Fibroblast of skin of abdomen (primary cell): ENCODE measurements around the gene TUBB6. TPM values are rescaled to one million over a fixed set of nuclear protein-coding genes. Genes with fewer than 3 reads are reported as not detected.

Experiments used
- DNase-seq: peaks from one replicate; pipeline ENCODE4 v3.0.0-alpha.2; 2013
- polyA plus RNA-seq, 2 experiments: library from polyadenylated mRNA; unstranded; fragments of 120-200 nt; gene quantifications; one replicate each; pipeline ENCODE4 v1.2.1, GENCODE V29; 2013; ENCODE audit not compliant: insufficient read length in 2 of 2

TUBB6 gene
- 376 TPM for polyA plus RNA-seq (2013, experiment 1 of 2; ENCODE audit: insufficient read length)
- 396 TPM for polyA plus RNA-seq (2013, experiment 2 of 2; ENCODE audit: insufficient read length)

DNA sequence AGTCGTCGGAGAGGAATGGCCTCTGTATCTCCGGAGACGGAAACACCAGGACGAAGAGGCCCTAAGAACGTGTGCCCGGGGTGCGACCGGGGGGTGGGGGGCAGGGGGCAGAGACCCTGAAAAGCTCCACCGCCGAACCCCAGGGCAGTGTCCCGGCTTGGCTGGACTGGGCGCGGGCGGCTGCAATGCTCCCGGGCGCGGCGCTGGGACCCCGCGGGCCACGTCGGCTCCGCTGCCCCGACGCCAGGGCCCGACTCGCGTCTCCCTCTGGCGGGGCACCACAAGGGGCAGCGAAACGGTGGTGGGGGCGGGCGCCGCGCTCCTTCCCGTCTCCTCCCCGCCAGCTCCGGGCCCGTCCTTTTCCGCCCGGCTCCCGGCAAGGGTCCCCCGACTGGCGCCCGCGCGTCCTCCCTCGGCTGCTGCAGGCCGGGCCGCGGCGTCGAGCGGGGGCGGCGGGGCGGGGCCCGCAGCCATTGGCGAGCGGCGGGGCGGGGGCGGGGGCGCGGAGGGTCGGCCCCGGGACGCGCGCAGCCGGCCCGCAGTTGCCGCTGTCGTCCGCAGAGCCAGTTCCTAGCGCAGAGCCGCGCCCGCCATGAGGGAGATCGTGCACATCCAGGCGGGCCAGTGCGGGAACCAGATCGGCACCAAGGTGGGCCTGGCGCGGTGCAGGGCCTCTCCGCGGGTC lies at the start of gene TUBB6:
Gene TUBB6 (plus strand): TSS at position 541 of the 685 bp plus-strand sequence. CDS start 52 bp downstream, at position 593.
- peak; percentile 91 for DNase-seq

DNA sequence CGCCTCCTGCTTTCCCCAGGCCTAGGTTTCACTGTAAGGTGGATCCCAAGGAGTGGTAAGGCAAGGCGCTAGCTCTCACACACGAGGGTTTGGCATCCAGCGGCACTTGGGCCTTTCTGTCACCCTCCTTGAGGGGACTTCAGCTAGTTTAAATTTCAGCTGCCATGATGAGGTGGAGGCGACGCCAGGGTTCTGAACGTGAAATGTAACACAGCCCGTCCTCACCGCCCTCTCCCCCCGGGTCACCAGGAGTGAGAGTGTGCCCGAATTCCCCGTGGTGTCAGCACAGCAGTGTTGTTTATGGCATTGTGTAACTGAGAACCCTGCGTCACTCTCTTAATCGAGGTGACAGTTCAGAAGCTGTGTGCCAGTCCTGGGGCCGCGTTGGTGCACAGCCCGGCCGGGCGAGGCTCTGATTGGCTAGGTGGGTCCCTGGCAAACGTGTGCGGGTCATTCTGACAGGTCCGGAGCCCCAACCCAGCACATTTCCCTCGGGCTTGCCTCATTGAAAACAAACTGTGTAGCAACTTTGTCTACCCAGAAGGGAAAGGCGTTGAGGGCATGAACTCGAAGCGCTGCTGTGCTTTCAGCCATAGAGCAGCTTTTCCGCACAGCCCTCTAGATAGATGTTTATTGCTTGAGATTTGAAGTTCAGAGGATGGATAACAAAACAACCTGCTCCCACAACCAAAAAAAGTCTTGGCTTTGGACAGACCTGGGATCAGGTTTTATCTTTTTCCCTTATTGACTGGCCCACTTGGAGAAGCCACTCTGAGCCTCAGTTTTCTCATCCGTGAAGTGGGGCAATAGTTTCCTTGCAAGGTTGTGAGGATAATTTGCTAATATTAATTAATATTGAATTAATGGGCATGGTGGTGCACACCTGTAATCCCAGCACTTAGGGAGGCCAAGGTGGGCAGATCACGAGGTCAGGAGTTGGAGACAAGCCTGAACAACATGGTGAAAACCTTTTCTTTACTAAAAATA lies 49.0 kb upstream of the TUBB6 start:
- DNase-seq = no peak

DNA sequence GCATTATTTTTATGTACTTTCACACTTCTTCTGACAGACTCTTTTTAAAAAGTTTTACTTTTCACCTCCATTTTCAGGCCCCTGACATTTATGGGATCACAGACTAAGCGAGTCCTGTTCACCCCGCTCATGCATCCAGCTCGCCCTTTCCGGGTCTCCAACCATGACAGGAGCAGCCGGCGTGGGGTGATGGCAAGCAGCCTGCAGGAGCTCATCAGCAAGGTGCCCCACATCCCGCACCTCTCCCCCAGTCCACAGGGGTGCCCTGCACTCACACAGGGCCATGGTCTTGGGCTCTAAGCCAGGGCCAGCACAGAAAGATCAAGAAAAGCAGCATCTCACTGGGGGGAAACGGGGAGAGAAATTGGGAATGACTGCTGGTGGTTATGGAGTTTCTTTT lies 45.3 kb upstream of the TUBB6 start:
- no peak for DNase-seq

DNA sequence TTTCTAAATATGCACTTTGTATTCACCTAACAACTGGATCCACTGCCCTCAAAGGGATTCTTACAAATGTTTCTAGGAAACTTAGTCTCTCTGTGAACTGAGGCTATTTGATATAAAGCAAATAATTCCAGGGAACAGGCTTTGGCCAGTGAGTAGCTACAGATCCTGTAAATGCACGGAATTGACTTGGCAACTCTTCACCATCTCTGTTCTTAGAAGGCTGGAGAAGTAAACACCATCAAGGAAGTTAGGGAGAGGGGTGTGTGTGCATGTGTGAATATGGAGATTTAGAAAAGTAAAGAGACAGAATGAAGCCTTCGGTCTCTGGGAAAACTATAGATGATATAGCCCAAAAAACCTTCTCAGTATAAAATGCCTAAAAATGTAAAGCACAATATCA lies 43.2 kb upstream of the TUBB6 start:
- no peak for DNase-seq

DNA sequence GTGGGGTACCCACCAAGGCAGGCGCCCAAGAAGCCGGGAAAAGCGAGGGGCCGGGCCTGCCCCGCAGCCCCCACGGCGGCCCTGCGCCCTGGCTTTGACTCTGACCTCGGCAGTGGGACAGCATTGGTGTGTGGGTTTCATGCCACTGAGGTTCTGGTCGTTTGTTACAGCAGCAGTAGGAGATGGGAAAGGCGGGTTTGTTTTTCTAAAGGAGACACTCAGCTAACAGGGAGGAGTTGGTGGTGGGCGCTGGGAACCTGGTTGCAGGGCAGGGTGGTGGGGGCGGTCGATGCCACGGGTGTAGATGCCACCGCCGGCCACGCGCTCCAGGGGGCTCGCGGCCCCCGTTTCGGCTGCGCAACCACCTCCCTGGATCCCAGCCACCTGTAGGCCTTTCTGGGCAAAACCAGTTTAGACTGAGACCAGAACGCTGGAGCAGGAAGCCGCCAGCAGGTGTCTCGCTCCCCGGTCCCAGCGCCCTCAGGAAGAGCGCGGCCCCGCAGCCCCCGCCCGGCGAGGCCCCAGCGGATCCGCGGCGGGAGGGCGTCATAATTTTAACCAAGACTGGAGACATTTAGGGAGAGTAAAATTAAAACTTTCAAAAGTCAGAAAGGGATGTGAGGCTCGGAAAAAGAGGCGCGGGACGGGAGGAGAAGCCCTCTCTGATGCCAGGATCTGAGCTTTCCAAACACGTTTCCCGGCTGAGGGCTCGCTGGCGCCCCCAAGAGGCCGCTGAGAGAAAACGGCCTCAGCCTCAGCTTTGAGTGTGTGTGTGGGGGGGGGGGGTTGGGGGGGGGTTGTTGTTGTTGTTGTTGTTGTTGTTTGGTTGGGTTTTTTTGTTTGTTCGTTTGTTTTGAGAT lies 36.4 kb upstream of the TUBB6 start:
- DNase-seq = peak; percentile 80

DNA sequence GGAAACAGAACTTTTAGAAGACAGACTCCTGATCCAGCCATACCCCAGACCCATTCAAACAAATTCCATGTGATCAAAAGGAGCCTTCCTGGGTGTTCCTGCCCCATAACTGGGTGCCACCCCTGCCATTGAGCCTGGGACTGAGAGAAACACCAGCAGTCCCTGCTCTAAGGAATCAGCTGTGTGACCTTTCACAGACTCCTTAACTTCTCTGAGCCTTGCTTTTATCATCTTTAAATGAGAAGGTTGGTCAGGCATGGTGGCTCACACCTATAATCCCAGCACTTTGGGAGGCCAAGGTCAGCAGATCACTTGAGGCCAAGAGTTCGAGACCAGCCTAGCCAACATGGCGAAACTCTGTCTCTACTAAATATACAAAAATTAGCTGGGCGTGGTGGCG lies 33.2 kb upstream of the TUBB6 start:
- DNase-seq = no peak

DNA sequence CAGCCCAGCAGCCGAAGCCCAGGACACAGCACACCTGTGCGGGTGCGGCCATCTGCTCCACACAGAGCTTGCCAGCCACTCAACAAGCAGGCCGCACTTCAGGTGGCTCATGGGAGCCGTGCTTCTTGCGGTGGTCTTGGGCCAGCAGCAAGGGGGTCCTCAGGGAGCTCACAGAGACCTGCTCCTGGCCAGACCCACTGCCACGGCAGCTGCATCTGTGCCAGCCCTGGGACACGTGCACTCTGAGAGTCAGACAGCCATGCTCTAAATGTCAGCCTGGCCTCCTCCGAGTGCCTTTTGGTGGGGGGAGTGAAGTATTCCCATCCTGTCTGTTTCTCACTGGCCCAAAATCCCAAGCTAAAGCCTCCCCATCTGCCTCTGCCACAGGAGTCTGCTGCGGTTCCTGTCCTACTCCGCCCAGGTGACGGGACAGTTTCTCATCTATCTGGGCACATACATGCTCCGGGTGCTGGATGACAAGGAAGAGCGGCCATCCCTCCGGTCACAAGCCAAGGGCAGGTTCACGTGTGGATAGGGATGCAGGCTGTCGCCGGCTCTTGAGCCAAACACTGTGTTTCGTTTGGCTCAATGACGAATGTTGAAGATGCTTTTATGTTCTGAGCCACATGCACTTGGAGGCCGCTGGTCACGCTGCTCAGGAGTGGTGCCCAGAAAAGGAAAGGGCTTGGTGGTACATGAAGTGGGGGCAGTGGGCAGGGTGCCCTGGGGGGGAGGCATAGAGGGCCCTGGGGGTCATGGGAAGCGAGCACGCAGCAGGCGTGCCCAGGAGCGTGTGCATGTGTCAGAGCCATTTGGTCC lies 31.1 kb upstream of the TUBB6 start:
- DNase-seq = no peak

DNA sequence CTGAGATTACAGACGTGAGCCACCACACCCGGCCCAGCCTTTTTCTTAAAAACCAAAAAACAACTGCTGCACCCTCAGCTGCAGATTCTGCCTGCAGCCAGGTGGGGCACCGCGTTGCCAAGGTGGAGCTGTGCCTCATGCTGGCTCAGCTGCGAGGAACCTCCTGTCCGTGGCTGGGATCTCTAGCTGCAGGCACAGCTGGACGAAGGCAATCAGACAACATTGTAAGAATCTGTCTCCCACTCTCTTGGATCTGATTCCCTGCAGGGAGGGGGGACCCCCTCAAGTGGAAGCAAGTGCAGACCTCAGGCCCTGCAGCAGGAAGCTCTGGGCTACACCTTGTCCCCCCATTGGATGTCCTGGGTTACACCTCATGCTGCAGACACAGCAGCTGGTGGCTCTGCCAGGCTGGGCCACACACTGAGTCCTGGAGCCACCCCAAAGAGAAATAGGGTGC lies 29.8 kb upstream of the TUBB6 start:
- peak; percentile 24 for DNase-seq

DNA sequence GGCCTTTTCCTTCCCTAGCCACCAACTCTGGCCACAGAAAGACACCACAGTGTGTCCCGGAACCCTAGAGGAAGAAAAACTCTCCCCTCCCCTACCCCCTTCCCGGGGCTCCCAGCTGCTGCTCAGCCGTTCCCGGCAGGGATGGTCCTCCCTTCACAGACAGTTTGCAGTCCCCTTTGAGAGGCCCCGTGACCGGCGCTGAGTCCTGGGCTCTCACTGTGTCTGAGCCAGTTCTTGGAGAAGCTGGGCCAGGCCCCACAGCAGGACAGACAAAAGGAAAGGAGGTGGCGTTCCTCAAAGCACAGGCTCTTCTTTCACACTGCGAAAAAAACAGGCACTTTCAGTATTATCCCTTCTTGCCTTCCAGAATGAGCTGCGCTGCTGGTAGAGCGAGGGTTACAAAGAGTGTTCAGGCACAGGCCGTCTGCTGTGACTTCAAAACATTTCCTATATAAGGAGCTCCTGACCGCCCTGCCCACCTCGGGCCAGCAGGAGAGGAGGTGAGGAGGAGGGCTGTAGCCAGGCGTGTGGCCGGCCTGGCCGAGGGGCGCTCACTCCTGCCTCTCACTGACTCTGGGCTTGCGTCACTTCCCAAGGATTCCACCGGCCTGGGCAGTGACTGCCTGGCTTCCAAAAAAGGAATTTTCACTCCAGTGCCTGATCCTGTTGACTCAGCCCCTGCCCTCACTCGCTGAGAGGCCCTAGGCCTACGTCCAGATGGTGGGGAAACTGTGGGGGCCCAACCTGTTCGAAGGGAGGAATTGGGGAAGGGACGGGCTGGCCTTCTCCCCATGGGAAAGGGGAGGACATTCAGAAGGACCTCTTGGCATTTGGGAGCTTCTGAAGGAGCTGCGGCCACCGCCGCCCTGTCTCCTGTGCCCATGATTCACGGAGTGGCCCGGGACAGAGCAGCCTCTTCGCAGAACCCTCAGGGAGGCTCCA lies 29.0 kb upstream of the TUBB6 start:
- DNase-seq = peak; percentile 98

DNA sequence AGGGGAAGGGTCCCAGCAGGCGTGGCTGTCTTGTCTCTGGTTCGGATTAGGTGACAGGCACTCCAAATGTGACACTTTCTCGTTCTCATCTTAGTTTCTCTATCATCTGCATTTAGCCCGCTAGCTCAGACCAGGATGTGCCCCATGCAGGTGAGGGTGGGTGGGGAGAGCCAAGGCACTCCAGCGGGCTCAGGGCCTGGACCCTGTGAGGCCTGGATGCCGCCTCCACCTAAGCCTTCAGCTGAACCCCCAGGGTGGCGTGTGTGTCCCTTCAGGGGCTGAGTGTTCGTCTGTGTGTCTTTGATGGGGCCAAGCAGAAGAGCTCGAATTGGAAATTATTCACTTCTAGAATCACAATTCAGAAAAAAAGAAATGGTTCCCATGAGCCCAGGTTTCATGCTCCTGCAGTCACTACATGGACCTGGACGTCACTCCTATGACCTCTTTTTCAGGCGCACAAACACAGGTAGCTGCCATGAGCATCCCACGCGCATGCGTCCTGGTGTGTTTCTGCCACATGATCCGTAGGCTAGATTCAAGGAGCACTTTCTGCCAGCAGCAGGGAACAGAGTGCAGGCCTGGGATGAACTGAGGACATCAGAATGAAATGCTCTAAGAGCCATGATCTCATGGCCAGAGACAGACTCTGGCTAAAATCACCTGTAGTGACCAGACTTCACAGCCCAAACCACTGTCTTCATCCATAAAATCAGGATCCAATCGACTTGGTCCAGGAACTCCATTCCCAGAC lies 28.1 kb upstream of the TUBB6 start:
- no peak for DNase-seq

DNA sequence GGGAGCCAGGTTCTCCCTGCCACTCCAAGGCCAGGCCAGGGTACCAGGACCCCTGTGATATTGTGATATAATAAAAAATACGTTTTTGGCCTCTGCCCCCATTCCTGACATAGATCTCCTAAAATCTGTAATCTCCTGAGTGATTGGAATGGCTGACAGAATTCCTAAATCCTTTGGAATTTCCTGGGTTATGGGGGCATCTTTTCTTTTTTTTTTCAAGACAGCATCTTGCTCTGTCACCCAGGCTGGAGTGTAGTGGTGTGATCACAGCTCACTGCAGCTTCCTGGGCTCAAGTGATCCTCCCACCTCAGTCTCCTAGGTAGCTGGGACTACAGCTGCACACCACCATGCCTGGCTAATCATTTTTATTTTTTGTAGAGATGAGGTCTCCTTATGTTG lies 26.2 kb upstream of the TUBB6 start:
- DNase-seq = peak; percentile 47

DNA sequence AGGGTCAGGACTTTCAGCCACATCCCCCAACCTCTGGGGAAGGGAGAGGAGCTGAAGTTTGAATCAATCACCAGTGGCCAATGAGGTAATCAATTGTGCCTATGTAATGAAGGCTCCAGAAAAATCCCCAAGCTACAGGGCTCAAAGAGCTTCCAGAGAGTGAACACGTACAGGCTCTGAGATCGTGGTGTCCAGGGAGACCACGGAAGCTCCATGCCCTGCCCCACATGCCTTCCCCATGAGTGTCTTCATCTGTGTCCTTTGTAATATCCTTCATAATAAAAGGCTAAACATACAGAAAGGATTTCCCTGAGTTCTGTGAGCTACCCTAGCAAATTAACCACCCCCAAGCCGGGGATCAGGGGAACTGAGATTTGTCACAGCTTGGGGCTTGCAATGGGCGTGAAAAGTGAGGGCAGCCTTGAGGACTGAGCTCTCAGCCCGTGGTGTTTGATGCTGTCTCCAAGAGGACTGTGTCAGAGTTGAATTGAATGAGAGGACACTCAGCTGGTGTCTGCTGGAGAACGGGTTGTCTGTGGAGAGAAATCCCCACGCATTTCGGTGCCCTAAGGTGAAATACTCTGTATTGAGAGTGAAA lies 25.5 kb upstream of the TUBB6 start:
- peak; percentile 92 for DNase-seq

DNA sequence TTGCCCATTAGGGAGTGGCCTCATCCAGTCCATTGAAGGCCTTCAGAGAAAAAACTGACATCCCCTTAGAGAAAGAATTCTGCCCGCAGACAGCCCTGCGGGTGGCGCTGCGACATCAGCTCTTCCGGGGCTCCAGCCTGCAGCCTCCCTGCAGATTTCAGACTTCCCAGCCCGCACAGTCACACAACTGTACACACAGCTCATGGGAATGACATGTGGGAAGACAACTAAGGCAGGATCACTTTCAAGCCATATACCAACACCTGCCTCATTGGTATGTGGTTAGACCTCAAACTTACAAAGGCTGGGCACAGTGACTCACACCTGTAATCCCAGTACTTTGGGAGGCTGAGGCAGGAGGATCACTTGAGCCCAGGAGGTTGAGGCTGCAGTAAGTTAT lies 24.8 kb upstream of the TUBB6 start:
- peak; percentile 60 for DNase-seq

DNA sequence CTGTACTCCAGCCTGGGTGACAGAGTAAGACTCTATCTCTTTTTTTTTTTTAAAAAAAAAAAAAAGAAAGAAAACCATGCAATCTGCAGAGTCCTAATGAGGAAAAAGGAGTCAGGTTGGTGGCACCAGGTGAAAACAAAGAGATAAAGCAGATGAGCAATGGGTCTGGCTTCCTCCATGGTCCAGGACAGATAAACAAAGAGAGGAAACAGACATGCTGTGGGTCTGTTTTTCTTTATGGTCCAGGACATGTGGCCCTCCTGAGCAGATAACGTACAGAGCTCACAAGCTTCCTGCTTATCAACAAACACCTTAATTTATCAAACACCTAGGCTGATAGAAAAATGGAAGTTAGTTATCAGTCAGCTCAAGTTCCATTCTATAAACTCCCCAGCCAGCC lies 24.4 kb upstream of the TUBB6 start:
- no peak for DNase-seq

DNA sequence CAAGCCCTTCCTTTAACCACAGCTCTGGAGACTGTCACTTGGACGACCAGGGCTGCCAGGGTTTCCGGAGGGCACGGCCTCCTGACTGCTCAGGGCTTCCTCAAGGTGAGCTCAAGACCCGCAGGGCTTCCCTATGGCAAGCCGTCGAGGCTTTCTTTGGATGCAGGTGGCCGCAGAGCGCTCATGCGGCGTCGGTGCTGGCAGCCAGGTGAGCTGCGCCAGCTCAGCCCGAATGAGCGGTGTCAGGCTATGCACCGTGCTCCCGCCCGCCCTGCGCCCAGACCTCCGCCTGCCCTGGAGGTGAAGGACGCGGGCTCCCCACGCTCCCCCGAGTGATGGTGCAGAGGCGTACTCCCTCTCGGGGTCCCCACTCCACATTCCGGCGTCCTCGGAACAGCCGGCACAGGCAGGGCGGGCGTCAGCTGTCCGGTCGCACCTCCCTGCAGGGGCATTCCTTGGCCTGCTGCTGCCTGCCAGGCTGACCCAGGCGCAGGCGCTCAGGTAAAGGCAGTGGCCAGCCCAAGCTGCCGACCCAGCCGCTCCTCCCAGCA lies 20.8 kb upstream of the TUBB6 start:
- DNase-seq = no peak

DNA sequence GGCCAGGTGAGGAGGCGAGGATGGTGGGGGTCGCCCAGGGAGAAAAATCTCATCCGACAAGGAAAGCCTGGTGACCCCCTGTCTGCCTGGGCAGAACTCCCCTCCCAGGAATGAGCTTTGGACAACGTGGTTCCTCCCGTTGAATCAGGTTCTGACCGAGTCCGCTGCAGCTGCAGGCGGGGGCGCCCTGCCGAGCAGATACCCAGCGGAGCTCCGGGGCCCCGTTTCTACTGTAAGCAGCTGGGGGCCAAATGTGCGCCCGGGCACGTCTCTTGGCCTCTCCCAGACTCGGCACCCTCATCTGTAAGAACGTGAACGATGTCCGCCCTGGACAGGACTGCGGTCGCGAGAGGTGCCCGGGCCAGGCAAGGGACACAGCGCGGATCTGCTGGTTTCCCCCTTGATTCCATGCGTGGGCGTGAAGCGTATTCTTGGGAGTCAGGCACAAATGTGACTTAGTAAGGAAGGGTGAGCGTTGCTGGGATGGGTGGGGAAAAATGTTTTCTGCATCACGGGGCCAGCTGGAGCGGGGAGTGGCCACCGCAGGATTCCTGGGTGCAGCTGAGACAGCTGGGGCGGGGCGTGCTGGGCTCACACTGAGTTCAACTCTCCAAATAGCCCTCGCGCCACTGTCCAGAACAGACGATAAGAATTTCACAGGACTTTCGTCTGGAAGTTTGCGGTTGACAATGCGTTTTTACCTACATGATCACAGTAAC lies 20.2 kb upstream of the TUBB6 start:
- DNase-seq = peak; percentile 84

DNA sequence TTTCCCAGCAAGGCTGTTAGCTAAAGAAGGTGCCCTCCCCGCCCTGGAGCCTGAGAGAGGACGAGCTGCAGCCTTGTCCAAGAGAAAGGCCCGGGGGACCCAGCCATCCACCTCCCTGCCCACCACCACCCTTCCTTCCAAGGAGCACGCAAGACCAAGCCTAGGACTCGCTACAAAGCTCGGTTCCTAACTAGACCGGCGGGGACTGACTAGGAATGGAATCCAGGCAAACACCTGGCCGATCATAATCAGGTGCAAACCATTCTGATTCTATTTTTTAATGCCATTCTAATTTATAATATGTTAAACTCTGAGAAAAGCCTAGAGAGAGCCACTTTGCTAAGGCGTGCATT lies 19.7 kb upstream of the TUBB6 start:
- DNase-seq = no peak

DNA sequence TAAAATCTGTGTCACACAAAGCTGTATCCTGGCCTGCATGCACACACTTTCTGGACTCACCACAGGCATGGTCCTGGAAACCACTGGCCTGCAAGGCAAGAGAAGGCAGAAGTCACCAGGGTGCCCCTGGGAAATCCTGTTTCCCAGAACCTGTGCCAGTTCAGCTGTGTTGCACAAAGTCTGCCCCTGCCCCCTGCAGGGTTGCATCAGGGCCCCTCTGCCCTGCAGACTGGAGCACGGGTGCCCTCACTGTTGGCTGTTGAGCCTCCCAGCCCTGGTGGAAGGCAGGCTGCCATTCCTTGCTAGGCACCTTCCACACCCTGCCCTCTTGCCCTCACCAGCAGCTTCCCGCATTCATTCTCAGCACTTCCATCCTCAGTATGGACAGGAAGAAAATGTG lies 18.0 kb upstream of the TUBB6 start:
- DNase-seq = no peak
